GM19351 (cell line): ENCODE measurements around the gene NFS1.
"Not testable (repeated sequence)": the region's sequence is repeated elsewhere in the genome, so short reads cannot be mapped to it uniquely, and the experiment has no call there.

ENCODE experiments used
- ATAC-seq: cut with Tn5 transposase; IDR thresholded peaks from one replicate; pipeline ENCODE4 v1.9.1; 2021; ENCODE audit warnings: mild to moderate bottlenecking, moderate library complexity; ENCODE audit not compliant: unreplicated experiment

The NFS1 gene

DNA sequence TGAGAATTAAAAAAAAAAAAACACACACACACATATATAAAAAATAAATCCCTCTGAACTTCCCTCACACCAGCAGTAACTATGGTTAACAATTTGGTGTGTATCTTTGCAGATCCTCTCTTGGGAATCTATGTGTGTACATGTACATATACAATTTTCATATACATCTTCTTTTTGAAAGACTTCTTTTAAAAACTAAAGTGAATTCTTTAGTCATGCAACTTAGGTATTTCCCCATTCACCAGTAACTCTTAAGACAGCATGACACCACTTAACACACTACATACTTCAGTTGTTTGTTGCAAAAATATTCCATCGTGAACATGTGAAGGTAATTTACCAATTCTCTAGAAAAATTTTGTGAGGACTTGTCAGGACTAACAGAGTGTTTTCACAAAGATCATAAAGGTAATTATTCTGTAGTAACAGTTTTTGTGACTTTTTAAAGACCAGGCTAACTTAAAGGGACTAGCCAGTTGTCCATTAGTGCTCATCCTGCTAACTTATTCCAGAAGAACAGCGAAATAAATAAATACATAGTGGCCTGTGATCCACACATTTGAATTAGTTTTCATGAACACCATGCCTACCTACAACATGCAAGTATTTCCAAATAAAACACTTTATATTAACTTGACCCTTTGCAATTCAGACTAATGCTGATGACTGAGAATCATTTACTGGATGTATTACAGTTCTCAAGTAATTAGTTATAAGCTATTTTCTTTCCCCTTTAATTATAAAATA lies 30.9 kb upstream of the NFS1 start:
- ATAC-seq, result no peak

GRCh38 chr20:35729283-35729807 lies 30.2 kb upstream of the NFS1 start:
- no peak for ATAC-seq

GRCh38 chr20:35726842-35727711 lies 27.9 kb upstream of the NFS1 start:
- ATAC-seq, result no peak

GRCh38 chr20:35724321-35725230 lies 25.4 kb upstream of the NFS1 start:
- no peak for ATAC-seq

- not testable (repeated sequence) for ATAC-seq
These were observed 24.6 kb upstream of the NFS1 start for GRCh38 chr20:35723652-35724320.

DNA sequence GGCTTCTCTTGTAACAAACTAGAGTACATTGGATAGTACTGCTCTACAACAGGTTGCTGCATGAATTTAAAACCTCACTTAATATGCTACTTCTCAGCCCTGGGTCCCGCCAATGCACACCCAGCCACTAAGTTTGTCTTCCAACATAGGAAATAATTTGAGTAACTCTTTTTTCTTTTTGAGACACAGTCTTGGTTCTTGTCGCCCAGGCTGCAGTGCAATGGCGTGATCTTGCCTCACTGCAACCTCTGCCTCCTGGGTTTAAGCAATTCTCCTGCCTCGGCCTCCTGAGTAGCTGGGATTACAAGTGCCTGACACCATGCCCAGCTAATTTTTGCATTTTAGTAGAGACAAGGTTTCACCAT lies 24.1 kb upstream of the NFS1 start:
- ATAC-seq, result not testable (repeated sequence)

DNA sequence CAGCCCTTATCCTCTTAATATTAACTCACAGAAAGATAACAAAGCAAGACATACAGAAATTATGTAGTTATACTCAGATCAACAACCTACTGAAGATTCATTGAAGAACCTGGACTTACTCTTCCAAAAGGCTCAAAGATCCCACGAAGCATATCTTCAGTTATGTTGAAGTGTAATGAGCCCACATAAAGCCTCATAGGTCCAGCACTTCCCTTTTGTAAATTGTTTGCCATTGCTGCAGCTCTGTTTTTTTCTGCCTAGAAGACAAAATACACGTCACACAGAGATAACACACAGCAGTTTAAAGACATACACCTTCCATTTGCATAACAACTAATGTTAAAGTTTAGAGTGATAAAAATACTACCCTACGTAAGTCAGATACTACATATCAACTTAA lies 22.5 kb upstream of the NFS1 start:
- no peak for ATAC-seq

GRCh38 chr20:35721219-35721618 lies 22.1 kb upstream of the NFS1 start:
- no peak for ATAC-seq

- ATAC-seq, result no peak
These were observed 21.3 kb upstream of the NFS1 start for GRCh38 chr20:35720165-35721123.

DNA sequence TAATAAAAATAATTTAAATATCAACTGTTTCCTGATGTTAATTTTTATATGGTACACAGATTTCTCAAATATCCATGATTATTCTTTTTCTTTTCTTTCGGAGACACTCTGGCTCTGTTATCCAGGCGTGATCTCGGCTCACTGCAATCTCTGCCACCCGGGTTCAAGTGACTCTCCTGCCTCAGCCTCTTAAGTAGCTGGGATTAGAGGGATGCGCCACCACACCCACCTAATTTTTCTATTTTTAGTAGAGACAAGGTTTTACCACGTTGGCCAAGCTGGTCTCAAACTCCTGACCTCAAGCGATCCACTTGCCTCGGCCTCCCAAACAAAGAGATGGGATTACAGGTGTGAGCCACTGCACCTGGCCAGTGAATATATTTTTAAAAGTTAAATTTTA lies 20.6 kb upstream of the NFS1 start:
- ATAC-seq, result no peak

- no peak for ATAC-seq
These were observed 20.0 kb upstream of the NFS1 start for GRCh38 chr20:35718972-35719635.

DNA sequence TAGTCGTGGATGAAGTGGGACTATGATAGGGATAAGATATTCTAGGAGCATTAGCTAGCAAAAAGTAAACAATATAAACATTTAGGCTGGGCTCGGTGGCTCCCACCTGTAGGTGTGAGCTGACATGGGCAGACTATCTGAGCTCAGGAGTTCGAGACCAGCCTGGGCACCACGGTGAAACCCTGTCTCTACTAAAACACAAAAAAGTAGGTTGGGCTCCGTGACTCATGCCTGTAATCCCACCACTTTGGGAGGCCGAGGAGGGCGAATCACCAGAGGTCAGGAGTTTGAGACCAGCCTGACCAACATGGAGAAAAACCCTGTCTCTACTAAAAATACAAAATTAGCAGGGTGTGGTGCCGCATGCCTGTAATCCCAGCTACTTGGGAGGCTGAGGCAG lies 19.2 kb upstream of the NFS1 start:
- ATAC-seq, result not testable (repeated sequence)

- no peak for ATAC-seq
These were observed 17.2 kb upstream of the NFS1 start for GRCh38 chr20:35716330-35716729.

DNA sequence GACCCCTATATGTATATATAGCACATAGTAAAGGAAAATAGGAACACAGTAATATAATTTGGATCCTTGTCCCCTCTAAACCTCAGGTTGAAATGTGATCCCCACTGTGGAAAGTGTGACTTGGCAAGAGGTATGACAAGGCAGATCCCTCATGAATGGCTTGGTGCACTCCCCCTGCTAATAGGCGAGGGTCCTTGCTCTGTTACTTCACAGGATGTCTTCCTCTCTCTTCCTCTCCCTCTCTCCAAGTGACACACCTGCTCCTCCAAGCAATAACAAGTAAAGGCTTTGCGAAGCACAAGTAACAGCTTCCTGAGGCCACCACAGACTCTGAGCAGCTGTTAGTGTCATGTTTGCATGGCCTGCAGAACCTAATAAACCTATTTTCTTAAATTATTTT lies 16.5 kb upstream of the NFS1 start:
- ATAC-seq, result no peak

DNA sequence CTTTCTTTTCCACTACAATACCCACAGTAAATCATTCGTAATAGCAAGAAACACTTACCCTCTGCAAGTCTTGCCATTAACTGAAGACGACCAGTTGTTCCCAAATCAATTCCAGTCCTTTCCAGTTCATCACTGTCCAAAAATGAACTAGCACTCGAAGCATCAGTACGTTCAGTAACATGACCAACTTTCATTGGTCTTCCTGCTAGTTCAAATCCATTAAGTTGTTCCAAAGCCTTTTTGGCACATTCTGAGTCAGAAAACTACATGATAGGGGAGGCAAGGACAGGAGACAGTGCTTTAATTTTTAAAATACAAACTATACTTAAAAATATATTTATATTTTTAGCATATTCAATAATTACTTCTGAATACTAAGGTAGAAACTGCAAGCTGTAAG lies 15.0 kb upstream of the NFS1 start:
- no peak for ATAC-seq

DNA sequence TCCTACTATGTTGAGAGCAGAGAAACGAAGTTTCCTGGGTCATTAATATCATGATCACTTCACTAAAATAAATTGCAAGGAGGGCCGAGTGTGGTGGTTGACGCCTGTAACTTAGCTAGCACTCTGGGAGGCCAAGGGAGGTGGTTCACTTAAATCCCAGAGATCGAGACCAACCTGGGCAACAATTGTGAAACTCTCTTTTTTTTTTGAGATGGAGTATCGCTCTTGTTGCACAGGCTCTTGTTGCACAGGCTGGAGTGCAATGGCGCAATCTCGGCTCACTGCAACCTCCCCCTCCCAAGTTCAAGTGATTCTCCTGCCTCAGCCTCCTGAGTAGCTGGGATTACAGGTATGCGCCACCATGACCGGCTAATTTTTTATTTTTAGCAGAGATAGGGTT lies 14.0 kb upstream of the NFS1 start:
- not testable (repeated sequence) for ATAC-seq

DNA sequence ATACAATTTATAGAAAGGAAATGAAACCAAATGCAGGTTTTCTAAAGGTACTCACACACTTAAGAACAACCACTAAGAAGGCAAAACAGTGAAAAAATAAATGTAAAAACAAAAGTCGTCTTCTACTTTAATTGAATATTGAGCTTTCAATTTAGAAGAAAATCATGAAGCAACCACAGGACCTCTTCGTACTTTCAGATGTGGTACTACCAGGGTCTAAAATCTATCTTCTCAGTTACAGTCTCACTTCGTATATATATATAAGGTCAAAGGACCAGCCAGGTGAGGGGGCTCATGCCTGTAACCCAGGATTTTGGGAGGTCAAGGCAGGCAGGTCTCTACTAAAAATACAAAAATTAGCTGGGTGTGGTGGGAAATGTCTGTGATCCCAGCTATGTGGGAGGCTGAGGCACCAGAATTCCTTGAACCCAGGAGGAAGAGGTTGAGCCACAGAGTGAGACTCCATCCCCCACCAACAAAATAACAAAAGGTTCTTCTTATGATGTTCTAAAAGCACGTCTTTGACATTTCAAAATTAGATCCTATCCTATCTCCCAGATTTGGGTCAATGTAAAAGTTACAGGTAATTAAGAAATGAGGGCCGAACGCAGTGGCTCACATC lies 12.5 kb upstream of the NFS1 start:
- ATAC-seq, result no peak

- ATAC-seq, result no peak
These were observed 11.9 kb upstream of the NFS1 start for GRCh38 chr20:35710884-35711587.
